ENCODE measurements around the gene SIGLEC11. TPM values are rescaled to one million over a fixed set of nuclear protein-coding genes. Genes with fewer than 3 reads are reported as not detected.

The SIGLEC11 gene
- total RNA-seq, 2 donors from 2014 or later = 0.32 to 0.45 TPM

- peaks cover 7% of the 10 kb centered on the region for H3K36me3 ChIP-seq
- no peaks in the 10 kb centered on the region for H3K9me3 ChIP-seq
- H3K9ac ChIP-seq (ENCODE audit: low read depth in 2 of 2, low read length in 2 of 2) = no peak overlapping the region
- H3K4me3 ChIP-seq = no peak overlapping the region
- no peak overlapping the region for H3K27ac ChIP-seq
- no peaks in the 10 kb centered on the region for H3K27me3 ChIP-seq
- no peak for DNase-seq
- intact Hi-C loops (cut with DNase I) = no loop called here
- H3K4me1 ChIP-seq = no peaks in the 10 kb centered on the region
- no peak for TF ChIP-seq CTCF (IDR thresholded peaks at IDR 0.05)
These were observed 42.3 kb upstream of the SIGLEC11 start for GRCh38 chr19:50003254-50003788.

- H3K36me3 ChIP-seq = peaks cover 7% of the 10 kb centered on the region
- no peak for TF ChIP-seq CTCF (IDR thresholded peaks at IDR 0.05)
- H3K27me3 ChIP-seq = no peaks in the 10 kb centered on the region
- no peaks in the 10 kb centered on the region for H3K9me3 ChIP-seq
- H3K27ac ChIP-seq = no peak overlapping the region
- H3K4me3 ChIP-seq = no peak overlapping the region
- H3K9ac ChIP-seq (ENCODE audit: low read depth in 2 of 2, low read length in 2 of 2) = no peak overlapping the region
- no peaks in the 10 kb centered on the region for H3K4me1 ChIP-seq
- DNase-seq = no peak
- intact Hi-C loops (cut with DNase I) = no loop called here
These were observed 41.5 kb upstream of the SIGLEC11 start for GRCh38 chr19:50002386-50002960.

- Histone ChIP-seq H3K27ac (no peak overlapping the region), H3K4me3 (no peak overlapping the region), H3K9me3 (no peaks in the 10 kb centered on the region), H3K27me3 (no peaks in the 10 kb centered on the region), H3K9ac (ENCODE audit: low read depth in 2 of 2, low read length in 2 of 2) (no peak overlapping the region), H3K36me3 (peaks cover 7% of the 10 kb centered on the region), H3K4me1 (no peaks in the 10 kb centered on the region)
- intact Hi-C loops (cut with DNase I) = no loop called here
- TF ChIP-seq CTCF (IDR thresholded peaks at IDR 0.05) = no peak
- no peak for DNase-seq
These were observed 40.8 kb upstream of the SIGLEC11 start for GRCh38 chr19:50001775-50002174.

GRCh38 chr19:50000841-50001557 lies 40.0 kb upstream of the SIGLEC11 start:
- intact Hi-C loops (cut with DNase I) = no loop called here
- no peak overlapping the region for H3K4me3 ChIP-seq
- no peak overlapping the region for H3K27ac ChIP-seq
- no peak for DNase-seq
- H3K27me3 ChIP-seq = no peaks in the 10 kb centered on the region
- no peak for TF ChIP-seq CTCF (IDR thresholded peaks at IDR 0.05)
- H3K36me3 ChIP-seq = peaks cover 7% of the 10 kb centered on the region
- H3K4me1 ChIP-seq = no peaks in the 10 kb centered on the region
- H3K9ac ChIP-seq (ENCODE audit: low read depth in 2 of 2, low read length in 2 of 2) = no peak overlapping the region
- no peaks in the 10 kb centered on the region for H3K9me3 ChIP-seq

GRCh38 chr19:50000038-50000840 lies 39.3 kb upstream of the SIGLEC11 start:
- H3K36me3 ChIP-seq = peaks cover 7% of the 10 kb centered on the region
- H3K4me3 ChIP-seq = no peak overlapping the region
- intact Hi-C loops (cut with DNase I) = no loop called here
- H3K27me3 ChIP-seq = no peaks in the 10 kb centered on the region
- H3K9ac ChIP-seq (ENCODE audit: low read depth in 2 of 2, low read length in 2 of 2) = no peak overlapping the region
- no peaks in the 10 kb centered on the region for H3K9me3 ChIP-seq
- TF ChIP-seq CTCF (IDR thresholded peaks at IDR 0.05) = no peak
- DNase-seq = no peak
- H3K27ac ChIP-seq = no peak overlapping the region
- H3K4me1 ChIP-seq = no peaks in the 10 kb centered on the region
